Nephron (organoid): ENCODE measurements around the gene ZFYVE16.
"Not testable (repeated sequence)": the region's sequence is repeated elsewhere in the genome, so short reads cannot be mapped to it uniquely, and the experiment has no call there.

Experiments
- H3K27ac Mint-ChIP-seq, 3 experiments: 2 replicates each; pipeline ENCODE4 v1.8.0; 2020; ENCODE audit warnings: mixed read lengths in 3 of 3, mild to moderate bottlenecking in 2 of 3, moderate library complexity in 1 of 3
- H3K27me3 Mint-ChIP-seq: 2 replicates; pipeline ENCODE4 v1.8.0; 2021; ENCODE audit warnings: low read depth, mild to moderate bottlenecking, moderate library complexity, mixed read lengths
- H3K36me3 Mint-ChIP-seq: 2 replicates; pipeline ENCODE4 v1.8.0; 2020; ENCODE audit warnings: low read depth, mixed read lengths
- H3K4me1 Mint-ChIP-seq: 2 replicates; pipeline ENCODE4 v1.8.0; 2020; ENCODE audit warnings: mixed read lengths
- H3K4me3 Mint-ChIP-seq, 3 experiments: 2 replicates each; pipeline ENCODE4 v1.8.0; 2020; ENCODE audit warnings: mild to moderate bottlenecking in 3 of 3, mixed read lengths in 3 of 3, moderate library complexity in 2 of 3
- H3K9me3 Mint-ChIP-seq: 2 replicates; pipeline ENCODE4 v1.8.0; 2020; ENCODE audit warnings: mixed read lengths
- CTCF ChIP-seq, 3 experiments: fragments of 200-600 bp; sonication (generic); IDR thresholded peaks; one replicate each; pipeline ENCODE4 v1.5.0; 2021; ENCODE audit warnings: antibody characterized with exemption in 3 of 3; ENCODE audit not compliant: unreplicated experiment in 3 of 3

The ZFYVE16 gene

DNA sequence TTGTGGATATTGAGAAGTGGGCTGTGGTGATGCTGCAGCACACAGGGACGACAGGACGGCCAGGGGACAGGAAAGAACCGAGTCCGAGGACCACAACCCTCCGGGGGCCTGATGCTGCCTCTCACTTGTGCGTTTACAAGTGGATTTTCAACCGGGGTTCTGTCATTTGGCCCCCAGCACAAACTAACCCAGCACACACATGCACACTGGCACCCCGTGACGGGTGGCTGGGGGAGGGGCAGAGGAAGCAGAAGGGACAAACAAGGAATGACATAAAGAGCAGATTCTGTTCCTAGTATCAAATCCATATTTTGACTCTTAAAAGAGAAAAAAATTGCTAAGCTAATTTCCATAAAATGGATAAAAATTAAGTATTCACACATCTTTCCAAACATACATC, 18.3 kb upstream of the ZFYVE16 start:
- H3K4me3 Mint-ChIP-seq: no peak overlapping the region
- H3K36me3 Mint-ChIP-seq: no peaks in the 10 kb centered on the region
- H3K9me3 Mint-ChIP-seq: peaks cover 11% of the 10 kb centered on the region
- no peak overlapping the region for H3K27ac Mint-ChIP-seq
- TF ChIP-seq CTCF (IDR thresholded peaks at IDR 0.05; ENCODE audit: unreplicated experiment in 3 of 3): no peak
- no peaks in the 10 kb centered on the region for H3K27me3 Mint-ChIP-seq
- H3K4me1 Mint-ChIP-seq: no peaks in the 10 kb centered on the region

- not testable (repeated sequence) for H3K27ac Mint-ChIP-seq, H3K4me3 Mint-ChIP-seq, H3K4me1 Mint-ChIP-seq, H3K27me3 Mint-ChIP-seq, H3K36me3 Mint-ChIP-seq
- H3K9me3 Mint-ChIP-seq: peaks cover 11% of the 10 kb centered on the region
Observed at GRCh38 chr5:80390413-80390812, 17.5 kb upstream of the ZFYVE16 start.

DNA sequence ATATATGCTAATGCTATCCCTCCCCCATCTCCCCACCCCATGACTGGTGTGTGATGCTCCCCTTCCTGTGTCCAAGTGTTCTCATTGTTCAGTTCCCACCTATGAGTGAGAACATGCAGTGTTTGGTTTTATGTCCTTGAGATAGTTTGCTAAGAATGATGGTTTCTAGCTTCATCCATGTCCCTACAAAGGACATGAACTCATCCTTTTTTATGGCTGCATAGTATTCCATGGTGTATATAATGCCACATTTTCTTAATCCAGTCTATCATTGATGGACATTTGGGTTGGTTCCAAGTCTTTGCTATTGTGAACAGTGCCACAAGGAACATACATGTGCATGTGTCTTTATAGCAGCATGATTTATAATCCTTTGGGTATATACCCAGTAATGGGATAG, 16.6 kb upstream of the ZFYVE16 start:
- peaks cover 11% of the 10 kb centered on the region for H3K9me3 Mint-ChIP-seq
- not testable (repeated sequence) for H3K4me3 Mint-ChIP-seq, H3K4me1 Mint-ChIP-seq, H3K27me3 Mint-ChIP-seq, H3K36me3 Mint-ChIP-seq, H3K27ac Mint-ChIP-seq

- Mint-ChIP-seq H3K4me1 (no peaks in the 10 kb centered on the region), H3K36me3 (no peaks in the 10 kb centered on the region), H3K27ac (no peak overlapping the region), H3K4me3 (no peak overlapping the region), H3K9me3 (no peaks in the 10 kb centered on the region), H3K27me3 (no peaks in the 10 kb centered on the region)
- TF ChIP-seq CTCF (IDR thresholded peaks at IDR 0.05; ENCODE audit: unreplicated experiment in 3 of 3): no peak
Observed at GRCh38 chr5:80399526-80400239, 8.2 kb upstream of the ZFYVE16 start.

- H3K36me3 Mint-ChIP-seq, H3K9me3 Mint-ChIP-seq: not testable (repeated sequence)
Observed at GRCh38 chr5:80400368-80400767, 7.5 kb upstream of the ZFYVE16 start.

GRCh38 chr5:80403782-80404181, 4.1 kb upstream of the ZFYVE16 start:
- no peak for TF ChIP-seq CTCF (IDR thresholded peaks at IDR 0.05; ENCODE audit: unreplicated experiment in 3 of 3)
- H3K4me3 Mint-ChIP-seq: no peak overlapping the region
- H3K9me3 Mint-ChIP-seq: no peaks in the 10 kb centered on the region
- H3K27ac Mint-ChIP-seq: no peak overlapping the region
- H3K36me3 Mint-ChIP-seq: no peaks in the 10 kb centered on the region
- no peaks in the 10 kb centered on the region for H3K27me3 Mint-ChIP-seq
- H3K4me1 Mint-ChIP-seq: peaks cover under 1% of the 10 kb centered on the region

More at GRCh38 chr5:80400368-80400767, 7.5 kb upstream of the ZFYVE16 start:
- H3K27me3 Mint-ChIP-seq, H3K27ac Mint-ChIP-seq, H3K4me1 Mint-ChIP-seq, H3K4me3 Mint-ChIP-seq: not testable (repeated sequence)

DNA sequence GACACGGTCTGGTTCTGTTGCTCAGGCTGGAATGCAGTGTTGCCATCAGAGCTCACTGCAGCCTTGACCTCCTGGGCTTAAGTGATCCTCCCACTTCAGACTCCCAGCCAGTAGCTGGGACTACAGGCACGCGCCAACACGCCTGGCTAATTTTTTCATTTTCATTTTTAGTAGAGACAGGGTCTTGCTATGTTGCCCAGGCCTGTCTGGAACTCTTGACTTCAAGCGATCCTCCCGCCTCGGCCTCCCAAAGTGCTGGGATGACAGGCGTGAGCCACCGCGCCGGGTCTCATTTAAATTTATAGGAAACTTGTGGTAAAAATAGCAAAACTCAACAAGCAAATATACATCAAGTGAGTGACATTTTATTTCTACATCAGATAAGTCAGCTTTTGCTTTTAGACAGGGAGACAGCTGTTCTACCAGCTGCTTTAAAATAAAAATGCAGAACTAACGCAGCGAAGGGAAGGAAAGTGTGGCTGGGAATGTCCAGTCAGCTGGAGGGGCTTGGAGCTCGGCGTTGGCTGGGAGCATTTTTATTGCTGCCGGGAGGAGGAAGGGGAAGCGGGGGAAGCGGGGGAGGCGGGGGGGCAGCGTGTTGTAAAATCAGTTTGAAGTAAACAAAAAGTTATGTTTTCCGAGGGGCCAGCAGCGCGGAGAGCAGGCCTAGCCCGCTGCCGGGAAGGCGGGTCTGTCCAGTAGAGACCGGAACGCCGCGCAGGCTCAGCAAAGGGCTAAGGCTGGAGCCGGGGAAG, 707 bp upstream of the ZFYVE16 start:
- Mint-ChIP-seq H3K36me3 (peaks cover 15% of the 10 kb centered on the region), H3K4me1 (peaks cover 23% of the 10 kb centered on the region), H3K9me3 (no peaks in the 10 kb centered on the region), H3K4me3 (peak overlapping the region; percentile 88 to 97 (median 93)), H3K27ac (peak overlapping the region; percentile 98 to 100 (median 99)), H3K27me3 (no peaks in the 10 kb centered on the region)
- TF ChIP-seq CTCF (IDR thresholded peaks at IDR 0.05; ENCODE audit: unreplicated experiment in 3 of 3): no peak
